Measurements from ENCODE around the gene RELN.

The RELN gene

GRCh38 chr7:103574576-103574975, 414.9 kb downstream of the RELN start:
- TF ChIP-seq EZH2 (IDR thresholded peaks at IDR 0.05; ENCODE audit: borderline replicate concordance, low read length) = no peak
- TF ChIP-seq CTCF (IDR thresholded peaks at IDR 0.05; ENCODE audit: low read length) = no peak
- Histone ChIP-seq H3K9me3 (ENCODE audit: low read length) (no peaks in the 10 kb centered on the region), H4K20me1 (ENCODE audit: insufficient read depth, low read length) (no peaks in the 10 kb centered on the region), H3K4me1 (ENCODE audit: insufficient read depth, low read length, severe bottlenecking) (no peaks in the 10 kb centered on the region), H3F3A (ENCODE audit: insufficient read depth, low read length) (0 out of 2 replicates have a peak, but pooled peaks cover 2% of the 10 kb centered on the region), H3K27me3 (ENCODE audit: insufficient read depth, low read length) (no peaks in the 10 kb centered on the region; the same call in 1 of the 2 replicates), H3K9me2 (ENCODE audit: low read depth, low read length) (no peaks in the 10 kb centered on the region), H3K36me3 (ENCODE audit: insufficient read depth, low read length) (no peaks in the 10 kb centered on the region), H3K9ac (ENCODE audit: low read length) (no peak overlapping the region), H3K27ac (ENCODE audit: low read depth, low read length, poor library complexity, severe bottlenecking) (no peak overlapping the region), H3K4me2 (ENCODE audit: low read length) (no peak overlapping the region), H3K79me2 (ENCODE audit: insufficient read depth, low read length) (no peaks in the 10 kb centered on the region), H3K4me3 (ENCODE audit: low read depth, low read length, poor library complexity, severe bottlenecking) (no peak overlapping the region), H2AFZ (ENCODE audit: low read length) (no peak overlapping the region)

- no peaks in the 10 kb centered on the region for H3K9me2 ChIP-seq (ENCODE audit: low read depth, low read length)
- H3K27me3 ChIP-seq (ENCODE audit: insufficient read depth, low read length) = no peaks in the 10 kb centered on the region; the same call in 1 of the 2 replicates
- H2AFZ ChIP-seq (ENCODE audit: low read length) = no peak overlapping the region
- H3K4me2 ChIP-seq (ENCODE audit: low read length) = no peak overlapping the region
- H3K79me2 ChIP-seq (ENCODE audit: insufficient read depth, low read length) = no peaks in the 10 kb centered on the region
- H3K27ac ChIP-seq (ENCODE audit: low read depth, low read length, poor library complexity, severe bottlenecking) = no peak overlapping the region
- no peak overlapping the region for H3K9ac ChIP-seq (ENCODE audit: low read length)
- 0 out of 2 replicates have a peak, but pooled peaks cover 2% of the 10 kb centered on the region for H3F3A ChIP-seq (ENCODE audit: insufficient read depth, low read length)
- H3K36me3 ChIP-seq (ENCODE audit: insufficient read depth, low read length) = no peaks in the 10 kb centered on the region
- H4K20me1 ChIP-seq (ENCODE audit: insufficient read depth, low read length) = no peaks in the 10 kb centered on the region
- TF ChIP-seq CTCF (IDR thresholded peaks at IDR 0.05; ENCODE audit: low read length) = peak; percentile 83
- TF ChIP-seq EZH2 (IDR thresholded peaks at IDR 0.05; ENCODE audit: borderline replicate concordance, low read length) = no peak
- no peak overlapping the region for H3K4me3 ChIP-seq (ENCODE audit: low read depth, low read length, poor library complexity, severe bottlenecking)
- no peaks in the 10 kb centered on the region for H3K9me3 ChIP-seq (ENCODE audit: low read length)
- H3K4me1 ChIP-seq (ENCODE audit: insufficient read depth, low read length, severe bottlenecking) = no peaks in the 10 kb centered on the region
These were observed 415.9 kb downstream of the RELN start for GRCh38 chr7:103573479-103574058.

- Histone ChIP-seq H3K79me2 (ENCODE audit: insufficient read depth, low read length) (no peaks in the 10 kb centered on the region), H3K27me3 (ENCODE audit: insufficient read depth, low read length) (no peaks in the 10 kb centered on the region; the same call in 1 of the 2 replicates), H3K9me3 (ENCODE audit: low read length) (no peaks in the 10 kb centered on the region), H4K20me1 (ENCODE audit: insufficient read depth, low read length) (no peaks in the 10 kb centered on the region), H3F3A (ENCODE audit: insufficient read depth, low read length) (no peaks in the 10 kb centered on the region), H3K36me3 (ENCODE audit: insufficient read depth, low read length) (no peaks in the 10 kb centered on the region), H3K4me2 (ENCODE audit: low read length) (no peak overlapping the region), H3K9me2 (ENCODE audit: low read depth, low read length) (no peaks in the 10 kb centered on the region), H2AFZ (ENCODE audit: low read length) (no peak overlapping the region), H3K27ac (ENCODE audit: low read depth, low read length, poor library complexity, severe bottlenecking) (no peak overlapping the region), H3K9ac (ENCODE audit: low read length) (no peak overlapping the region), H3K4me3 (ENCODE audit: low read depth, low read length, poor library complexity, severe bottlenecking) (no peak overlapping the region), H3K4me1 (ENCODE audit: insufficient read depth, low read length, severe bottlenecking) (no peaks in the 10 kb centered on the region)
- TF ChIP-seq CTCF (IDR thresholded peaks at IDR 0.05; ENCODE audit: low read length) = no peak
- no peak for TF ChIP-seq EZH2 (IDR thresholded peaks at IDR 0.05; ENCODE audit: borderline replicate concordance, low read length)
These were observed 417.9 kb downstream of the RELN start for GRCh38 chr7:103571586-103571985.

Measured in OCI-LY1 (cell line).